IMR-90 (cell line): ENCODE data around the gene LY86.

ENCODE experiments used
- CEBPB ChIP-seq: IDR thresholded peaks from 2 replicates; pipeline ENCODE4 v1.6.1; 2012; ENCODE audit warnings: low read depth, low read length, improper control_type of control experiment
- CTCF ChIP-seq: conservative IDR thresholded peaks from 2 replicates; pipeline ENCODE4 v1.5.1; 2012; ENCODE audit warnings: mild to moderate bottlenecking, low read depth, low read length, improper control_type of control experiment
- MAFK ChIP-seq: IDR thresholded peaks from 2 replicates; pipeline ENCODE4 v1.6.1; 2012; ENCODE audit warnings: low read depth, low read length, improper control_type of control experiment
- MAZ ChIP-seq: IDR thresholded peaks from 2 replicates; pipeline ENCODE4 v1.6.1; 2012; ENCODE audit warnings: low read depth, mild to moderate bottlenecking, low read length, improper control_type of control experiment, moderate library complexity, borderline replicate concordance
- MXI1 ChIP-seq: IDR thresholded peaks from 2 replicates; pipeline ENCODE4 v1.6.1; 2012; ENCODE audit warnings: low read depth, mild to moderate bottlenecking, low read length, moderate library complexity, borderline replicate concordance
- NFE2L2 ChIP-seq: fragments of 150-350 bp; IDR thresholded peaks from 2 replicates; pipeline ENCODE4 v1.6.1; 2016; ENCODE audit warnings: low read depth, mild to moderate bottlenecking, low read length
- POLR2A ChIP-seq: IDR thresholded peaks from 2 replicates; pipeline ENCODE4 v1.6.1; 2012; ENCODE audit warnings: mild to moderate bottlenecking, low read depth, low read length
- RAD21 ChIP-seq: IDR thresholded peaks from 2 replicates; pipeline ENCODE4 v1.6.1; 2012; ENCODE audit warnings: low read length, improper control_type of control experiment
- RFX5 ChIP-seq: IDR thresholded peaks from 2 replicates; pipeline ENCODE4 v1.8.0; 2012; ENCODE audit warnings: low read depth, mild to moderate bottlenecking, low read length, moderate library complexity
- SMC3 ChIP-seq: fragments of 150-350 bp; IDR thresholded peaks from 2 replicates; pipeline ENCODE4 v1.6.1; 2016; ENCODE audit warnings: low read depth, mild to moderate bottlenecking, antibody characterized with exemption, low read length, moderate library complexity
- TF ChIP-seq, protein P1 (sequence below): fragments of 150-350 bp; IDR thresholded peaks from 2 replicates; pipeline ENCODE4 v1.6.1; 2017; ENCODE audit warnings: mild to moderate bottlenecking, antibody characterized with exemption, low read length, low read depth

GRCh38 chr6:6663421-6664135 lies 75.1 kb downstream of the LY86 start:
- TF ChIP-seq CTCF = no peak
- no peak for TF ChIP-seq CEBPB
- TF ChIP-seq MXI1 = no peak
- TF ChIP-seq RFX5 = no peak
- TF ChIP-seq POLR2A = no peak
- TF ChIP-seq RAD21 = no peak
- no peak for TF ChIP-seq MAZ
- TF ChIP-seq SMC3 = no peak
- TF ChIP-seq MAFK = no peak
- TF ChIP-seq, protein P1, sequence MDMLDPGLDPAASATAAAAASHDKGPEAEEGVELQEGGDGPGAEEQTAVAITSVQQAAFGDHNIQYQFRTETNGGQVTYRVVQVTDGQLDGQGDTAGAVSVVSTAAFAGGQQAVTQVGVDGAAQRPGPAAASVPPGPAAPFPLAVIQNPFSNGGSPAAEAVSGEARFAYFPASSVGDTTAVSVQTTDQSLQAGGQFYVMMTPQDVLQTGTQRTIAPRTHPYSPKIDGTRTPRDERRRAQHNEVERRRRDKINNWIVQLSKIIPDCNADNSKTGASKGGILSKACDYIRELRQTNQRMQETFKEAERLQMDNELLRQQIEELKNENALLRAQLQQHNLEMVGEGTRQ = no peak
- TF ChIP-seq NFE2L2 = no peak
